Measurements from ENCODE around the gene TMEM243. TPM values are rescaled to one million over a fixed set of nuclear protein-coding genes. Genes with fewer than 3 reads are reported as not detected.

TMEM243 gene
- total and polyA plus RNA-seq, 2 of the 13 experiments (the other 11 are each of a cell fraction or from before 2014, with no cell fraction given): 25.1 to 31.2 TPM

GRCh38 chr7:87219545-87220025, at the start of gene TMEM243 (continued):
- TF ChIP-seq EP300 (IDR thresholded peaks at IDR 0.05; ENCODE audit: low read depth in 2 of 2, low read length in 2 of 2): no peak
- TF ChIP-seq EP300 (CRISPR knock-in tag; IDR thresholded peaks at IDR 0.05; ENCODE audit: borderline replicate concordance): no peak
- no peak for TF ChIP-seq HNF4G (IDR thresholded peaks at IDR 0.05; ENCODE audit: borderline replicate concordance, low read depth, low read length)
- no peak for TF ChIP-seq HNF4G (CRISPR knock-in tag; IDR thresholded peaks at IDR 0.05; ENCODE audit: borderline replicate concordance, low read depth)
- TF ChIP-seq ZNF441 (CRISPR knock-in tag; IDR thresholded peaks at IDR 0.05; ENCODE audit: borderline replicate concordance): no peak
- no peak for TF ChIP-seq ZNF7 (CRISPR knock-in tag; IDR thresholded peaks at IDR 0.05)
- no peak for TF ChIP-seq MLXIP (CRISPR knock-in tag; IDR thresholded peaks at IDR 0.05; ENCODE audit: borderline replicate concordance)
- no peak for TF ChIP-seq HNRNPH1 (optimal IDR thresholded peaks at IDR 0.05; ENCODE audit: low read depth, low read length)
- TF ChIP-seq ZNF460 (CRISPR knock-in tag; IDR thresholded peaks at IDR 0.05; ENCODE audit: borderline replicate concordance): no peak
- no peak for TF ChIP-seq MLX (CRISPR knock-in tag; IDR thresholded peaks at IDR 0.05)
- no peak; the same call in 1 of the 2 replicates for TF ChIP-seq SALL2 (CRISPR knock-in tag; IDR thresholded peaks at IDR 0.05)
- no peak for TF ChIP-seq ZNF570 (CRISPR knock-in tag; IDR thresholded peaks at IDR 0.05; ENCODE audit: borderline replicate concordance)
- no peak for TF ChIP-seq NR2F2 (IDR thresholded peaks at IDR 0.05; ENCODE audit: borderline replicate concordance, low read depth)
- TF ChIP-seq ZXDC (CRISPR knock-in tag; IDR thresholded peaks at IDR 0.05): no peak
- no peak for TF ChIP-seq ZNF776 (CRISPR knock-in tag; IDR thresholded peaks at IDR 0.05)
- TF ChIP-seq NKX3-1 (CRISPR knock-in tag; IDR thresholded peaks at IDR 0.05): peak; percentile 51; the same call in 1 of the 2 replicates
- no peak for TF ChIP-seq MAZ (IDR thresholded peaks at IDR 0.05; ENCODE audit: borderline replicate concordance, low read depth, low read length)
- no peak for TF ChIP-seq MAZ (CRISPR knock-in tag; IDR thresholded peaks at IDR 0.05; ENCODE audit: low read depth)
- TF ChIP-seq ZNF207 (IDR thresholded peaks at IDR 0.05; ENCODE audit: borderline replicate concordance): no peak
- no peak for TF ChIP-seq HOXD1 (CRISPR knock-in tag; IDR thresholded peaks at IDR 0.05)
- no peak for TF ChIP-seq RAD21 (CRISPR knock-in tag; IDR thresholded peaks at IDR 0.05)
- no peak for TF ChIP-seq ZNF770 (CRISPR knock-in tag; IDR thresholded peaks at IDR 0.05)
- TF ChIP-seq ZNF558 (CRISPR knock-in tag; IDR thresholded peaks at IDR 0.05; ENCODE audit: borderline replicate concordance): no peak
